ENCODE measurements around the gene RAP1GAP.

RAP1GAP gene

GRCh38 chr1:21624571-21625389 lies 44.4 kb downstream of the RAP1GAP start:
- peak in 1 of 2 experiments; percentile 17 for DNase-seq

- peak; percentile 24 to 62 for DNase-seq
Observed at GRCh38 chr1:21623410-21623961, 45.7 kb downstream of the RAP1GAP start.

GRCh38 chr1:21622466-21623315 lies 46.5 kb downstream of the RAP1GAP start:
- no peak for DNase-seq

GRCh38 chr1:21621761-21622436 lies 47.3 kb downstream of the RAP1GAP start:
- no peak for DNase-seq

GRCh38 chr1:21621051-21621450 lies 48.1 kb downstream of the RAP1GAP start:
- DNase-seq: no peak

GRCh38 chr1:21620496-21620895 lies 48.7 kb downstream of the RAP1GAP start:
- peak in 1 of 2 experiments; percentile 22 for DNase-seq

GRCh38 chr1:21620011-21620410 lies 49.1 kb downstream of the RAP1GAP start:
- DNase-seq: no peak

- no peak for DNase-seq
Observed at GRCh38 chr1:21619375-21619947, 49.7 kb downstream of the RAP1GAP start.

GRCh38 chr1:21618561-21619374 lies 50.4 kb downstream of the RAP1GAP start:
- DNase-seq: peak in 1 of 2 experiments; percentile 9

- DNase-seq: no peak
Observed at GRCh38 chr1:21618059-21618458, 51.1 kb downstream of the RAP1GAP start.

GRCh38 chr1:21617126-21617738 lies 51.9 kb downstream of the RAP1GAP start:
- no peak for DNase-seq

GRCh38 chr1:21616372-21616771 lies 52.8 kb downstream of the RAP1GAP start:
- DNase-seq: no peak

- DNase-seq: no peak
Observed at GRCh38 chr1:21614419-21615115, 54.6 kb downstream of the RAP1GAP start.

GRCh38 chr1:21613072-21613867 lies 55.9 kb downstream of the RAP1GAP start:
- no peak for DNase-seq

- DNase-seq: no peak
Observed at GRCh38 chr1:21612057-21612456, 57.1 kb downstream of the RAP1GAP start.

GRCh38 chr1:21610989-21611785 lies 58.0 kb downstream of the RAP1GAP start:
- DNase-seq: no peak

- DNase-seq: no peak
Observed at GRCh38 chr1:21610027-21610426, 59.1 kb downstream of the RAP1GAP start.

- no peak for DNase-seq
Observed at GRCh38 chr1:21608798-21609197, 60.4 kb downstream of the RAP1GAP start.

All from NCI-H2081 (cell line).